HEK293T (cell line): ENCODE measurements around the gene ZMYM4.
"Not testable (repeated sequence)": the region's sequence is repeated elsewhere in the genome, so short reads cannot be mapped to it uniquely, and the experiment has no call there.

ENCODE experiments used
- CTCF ChIA-PET: fragments of 350-600 bp; formaldehyde crosslinking; extraction: SDS; loops from one replicate; lab custom pipeline; 2021; ENCODE audit warnings: antibody characterized with exemption, inconsistent platforms; lab: Yijun Ruan, JAX
- POLR2A ChIA-PET: fragments of 350-600 bp; formaldehyde crosslinking; extraction: SDS; loops from one replicate; lab custom pipeline; 2020; ENCODE audit warnings: antibody characterized with exemption, inconsistent platforms; lab: Yijun Ruan, JAX
- DNase-seq: peaks from one replicate; pipeline ENCODE4 v3.0.0; 2012; ENCODE audit warnings: mixed read lengths; ENCODE audit errors: extremely low spot score
- ARNT ChIP-seq: fragments of 450-650 bp; IDR thresholded peaks from 2 replicates; pipeline ENCODE4 v1.6.1; 2017; ENCODE audit warnings: mild to moderate bottlenecking
- BHLHE40 ChIP-seq: fragments of 450-650 bp; IDR thresholded peaks from 2 replicates; pipeline ENCODE4 v1.6.1; 2016; ENCODE audit warnings: mild to moderate bottlenecking, moderate library complexity, borderline replicate concordance
- CTBP1 ChIP-seq: fragments of 450-650 bp; IDR thresholded peaks from 2 replicates; pipeline ENCODE4 v1.6.1; 2016; ENCODE audit warnings: borderline replicate concordance
- ELF4 ChIP-seq: fragments of 450-650 bp; IDR thresholded peaks from 2 replicates; pipeline ENCODE4 v1.6.1; 2017; ENCODE audit warnings: antibody characterized with exemption
- FOXA1 ChIP-seq: fragments of 450-650 bp; IDR thresholded peaks from 2 replicates; pipeline ENCODE4 v1.6.1; 2016; ENCODE audit warnings: mild to moderate bottlenecking
- FOXK2 ChIP-seq: fragments of 450-650 bp; IDR thresholded peaks from 2 replicates; pipeline ENCODE4 v1.6.1; 2016; ENCODE audit warnings: mild to moderate bottlenecking
- FOXM1 ChIP-seq: fragments of 450-650 bp; IDR thresholded peaks from 2 replicates; pipeline ENCODE4 v1.6.1; 2017; ENCODE audit warnings: mild to moderate bottlenecking, borderline replicate concordance
- HDGF ChIP-seq: fragments of 450-650 bp; IDR thresholded peaks from 2 replicates; pipeline ENCODE4 v1.6.1; 2017; ENCODE audit warnings: antibody characterized with exemption, borderline replicate concordance
- L3MBTL2 ChIP-seq: fragments of 450-650 bp; conservative IDR thresholded peaks from 2 replicates; pipeline ENCODE4 v1.6.1; 2016; ENCODE audit warnings: mild to moderate bottlenecking
- LEF1 ChIP-seq: fragments of 450-650 bp; IDR thresholded peaks from 2 replicates; pipeline ENCODE4 v1.6.1; 2017; ENCODE audit warnings: mild to moderate bottlenecking, borderline replicate concordance
- NFRKB ChIP-seq: fragments of 450-650 bp; IDR thresholded peaks from 2 replicates; pipeline ENCODE4 v1.6.1; 2016; ENCODE audit warnings: mild to moderate bottlenecking, moderate library complexity
- SP1 ChIP-seq: fragments of 450-650 bp; IDR thresholded peaks from 2 replicates; pipeline ENCODE4 v1.6.1; 2017
- SUZ12 ChIP-seq: fragments of 450-650 bp; IDR thresholded peaks from 2 replicates; pipeline ENCODE4 v1.6.1; 2016; ENCODE audit warnings: mild to moderate bottlenecking
- TARDBP ChIP-seq: fragments of 450-650 bp; IDR thresholded peaks from 2 replicates; pipeline ENCODE4 v1.6.1; 2016
- ZNF384 ChIP-seq: fragments of 450-650 bp; IDR thresholded peaks from 2 replicates; pipeline ENCODE4 v1.6.1; 2016
- TF ChIP-seq, protein P1 (sequence below): fragments of 450-650 bp; IDR thresholded peaks from 2 replicates; pipeline ENCODE4 v1.6.1; 2016

ZMYM4 gene

DNA sequence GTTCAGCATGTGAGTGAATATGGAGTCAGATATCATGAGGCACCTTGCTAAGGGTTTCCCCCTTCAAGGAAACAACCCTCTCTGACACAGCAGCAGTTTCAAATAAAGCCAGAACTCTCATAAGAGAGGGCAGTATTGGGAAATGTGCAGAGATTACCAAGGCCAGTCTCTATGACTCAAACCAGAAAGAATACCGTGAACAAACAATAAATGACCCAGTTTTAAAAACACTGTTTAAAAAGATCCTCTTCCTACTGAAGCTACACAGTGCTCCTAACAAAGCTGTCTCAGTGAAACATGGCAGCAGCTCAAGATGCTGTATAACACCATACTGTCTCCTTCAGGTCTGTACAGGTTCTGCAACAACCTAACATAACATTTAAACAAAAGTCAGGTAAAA lies 186.1 kb downstream of the ZMYM4 start:
- CTCF ChIA-PET: interaction anchor here (0.9 to 1.4 kb wide), 3 partner anchors 19 to 113 kb away, joined by 4 read pairs; no protein-coding TSS in a partner anchor
- DNase-seq: no peak
- POLR2A ChIA-PET: no interaction called here
- TF ChIP-seq ZNF384 (no peak), ARNT (no peak), SUZ12 (no peak), ELF4 (no peak), TARDBP (no peak), FOXA1 (no peak), NFRKB (no peak), L3MBTL2 (no peak), FOXM1 (no peak), HDGF (no peak), LEF1 (no peak), BHLHE40 (no peak), FOXK2 (no peak), CTBP1 (no peak), SP1 (no peak)
- TF ChIP-seq, protein P1, sequence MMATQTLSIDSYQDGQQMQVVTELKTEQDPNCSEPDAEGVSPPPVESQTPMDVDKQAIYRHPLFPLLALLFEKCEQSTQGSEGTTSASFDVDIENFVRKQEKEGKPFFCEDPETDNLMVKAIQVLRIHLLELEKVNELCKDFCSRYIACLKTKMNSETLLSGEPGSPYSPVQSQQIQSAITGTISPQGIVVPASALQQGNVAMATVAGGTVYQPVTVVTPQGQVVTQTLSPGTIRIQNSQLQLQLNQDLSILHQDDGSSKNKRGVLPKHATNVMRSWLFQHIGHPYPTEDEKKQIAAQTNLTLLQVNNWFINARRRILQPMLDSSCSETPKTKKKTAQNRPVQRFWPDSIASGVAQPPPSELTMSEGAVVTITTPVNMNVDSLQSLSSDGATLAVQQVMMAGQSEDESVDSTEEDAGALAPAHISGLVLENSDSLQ: no peak

DNA sequence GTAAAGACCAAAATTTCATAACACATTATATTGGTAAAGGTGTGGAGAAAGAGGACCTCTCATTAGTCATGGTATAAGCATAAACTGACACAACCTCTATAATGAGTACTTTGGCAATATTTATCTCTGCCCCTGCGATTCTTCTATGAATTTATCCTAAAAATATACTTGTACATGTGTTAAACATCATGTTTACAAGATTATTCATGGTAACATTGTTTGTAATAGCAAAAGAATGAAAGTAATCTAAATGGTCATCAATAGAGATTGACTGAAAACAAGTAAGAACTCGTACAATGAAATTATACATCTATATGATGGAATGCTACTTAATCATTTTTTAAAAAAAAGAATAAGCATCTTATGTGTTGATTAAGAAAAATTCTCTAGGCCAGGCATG lies 192.3 kb downstream of the ZMYM4 start:
- POLR2A ChIA-PET: no interaction called here
- TF ChIP-seq SUZ12 (no peak), FOXK2 (no peak), BHLHE40 (no peak), ZNF384 (no peak), ELF4 (no peak), NFRKB (no peak), TARDBP (no peak), FOXA1 (no peak), FOXM1 (no peak), ARNT (no peak), LEF1 (no peak), CTBP1 (no peak), SP1 (no peak), HDGF (no peak), L3MBTL2 (no peak)
- TF ChIP-seq, protein P1: no peak
- no peak for DNase-seq
- CTCF ChIA-PET: interaction anchor here (0.9 kb wide), 1 partner anchor 10 kb away, joined by 3 read pairs; no protein-coding TSS in a partner anchor

DNA sequence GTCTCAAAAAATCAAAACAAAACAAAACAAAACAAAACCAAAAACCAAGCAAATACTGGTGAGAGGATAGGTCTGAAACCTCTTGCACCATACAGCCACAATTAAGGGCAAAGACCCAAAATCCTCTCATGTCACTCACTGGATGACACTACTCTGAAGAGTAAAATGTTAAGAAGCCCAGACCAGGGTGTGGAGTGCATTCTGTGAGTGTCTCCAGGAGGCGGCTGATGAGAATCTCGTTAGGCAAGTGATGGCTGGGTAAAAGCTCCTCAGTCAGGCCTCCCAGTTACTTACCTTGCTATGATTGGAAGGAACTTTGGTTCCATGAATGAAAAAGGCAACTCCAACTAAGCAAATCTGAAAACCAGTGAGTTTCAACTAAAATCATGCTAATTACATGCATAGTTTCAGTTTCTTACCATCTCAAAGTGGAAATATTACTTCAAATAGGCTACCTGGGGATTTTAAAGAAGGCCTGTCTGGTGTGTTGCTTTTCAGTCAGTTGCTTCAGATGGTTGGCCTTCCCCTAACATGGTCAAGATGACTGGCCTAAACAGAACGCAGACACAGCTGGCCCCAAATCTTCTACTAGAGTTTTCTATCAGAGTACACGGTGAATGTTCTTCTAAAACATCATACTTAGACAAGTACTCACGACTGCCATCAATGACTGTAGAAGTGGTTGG lies 193.6 kb downstream of the ZMYM4 start:
- TF ChIP-seq ELF4: no peak
- no peak for TF ChIP-seq TARDBP
- TF ChIP-seq L3MBTL2: no peak
- TF ChIP-seq SP1: no peak
- no peak for TF ChIP-seq LEF1
- TF ChIP-seq FOXM1: no peak
- TF ChIP-seq CTBP1: no peak
- no peak for TF ChIP-seq SUZ12
- TF ChIP-seq HDGF: no peak
- no peak for TF ChIP-seq FOXA1
- TF ChIP-seq, protein P1: no peak
- POLR2A ChIA-PET: no interaction called here
- CTCF ChIA-PET: no interaction called here
- no peak for DNase-seq

DNA sequence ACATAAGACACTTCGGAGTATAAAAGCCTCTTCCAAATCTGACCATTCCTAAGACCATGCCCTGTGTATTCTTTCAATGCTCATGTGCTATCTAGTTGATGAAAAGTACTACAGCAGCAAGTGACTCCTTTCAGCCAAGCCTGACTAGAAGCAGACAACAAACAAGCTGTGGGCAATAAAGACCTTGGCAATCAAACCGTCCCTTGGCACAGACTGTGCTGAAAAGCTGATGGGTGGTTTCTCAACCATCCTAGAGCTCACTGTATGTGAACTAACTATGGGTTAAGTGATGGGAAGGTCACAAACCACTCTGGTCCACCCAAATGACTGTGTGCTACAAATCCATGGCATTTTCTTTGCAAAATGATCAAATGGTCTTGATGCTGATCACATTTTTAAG lies 194.7 kb downstream of the ZMYM4 start:
- POLR2A ChIA-PET: interaction anchor here (1.0 kb wide), 1 partner anchor 93 kb away, joined by 3 read pairs; no protein-coding TSS in a partner anchor
- CTCF ChIA-PET: no interaction called here
- TF ChIP-seq LEF1: no peak
- TF ChIP-seq FOXM1: no peak
- TF ChIP-seq BHLHE40: no peak
- TF ChIP-seq HDGF: no peak
- no peak for TF ChIP-seq CTBP1
- no peak for DNase-seq

DNA sequence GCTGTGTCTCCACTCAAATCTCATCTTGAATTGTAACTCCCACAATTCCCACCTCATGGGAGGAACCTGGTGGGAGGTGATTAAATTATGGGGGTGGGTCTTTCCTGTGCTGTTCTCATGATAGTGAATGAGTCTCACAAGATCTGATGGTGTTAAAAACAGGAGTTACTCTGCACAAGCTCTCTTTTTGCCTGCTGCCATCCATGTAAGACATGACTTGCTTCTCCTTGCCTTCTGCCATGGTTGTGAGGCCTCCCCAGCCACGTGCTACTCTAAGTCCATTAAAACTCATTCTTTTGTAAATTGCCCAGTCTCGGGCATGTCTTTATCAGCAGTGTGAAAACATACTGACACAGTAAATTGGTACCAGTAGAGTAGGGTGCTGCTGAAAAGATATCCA lies 195.2 kb downstream of the ZMYM4 start:
- CTCF ChIA-PET, DNase-seq: not testable (repeated sequence)
- POLR2A ChIA-PET: interaction anchor here (1.0 kb wide), 1 partner anchor 93 kb away, joined by 3 read pairs; no protein-coding TSS in a partner anchor

DNA sequence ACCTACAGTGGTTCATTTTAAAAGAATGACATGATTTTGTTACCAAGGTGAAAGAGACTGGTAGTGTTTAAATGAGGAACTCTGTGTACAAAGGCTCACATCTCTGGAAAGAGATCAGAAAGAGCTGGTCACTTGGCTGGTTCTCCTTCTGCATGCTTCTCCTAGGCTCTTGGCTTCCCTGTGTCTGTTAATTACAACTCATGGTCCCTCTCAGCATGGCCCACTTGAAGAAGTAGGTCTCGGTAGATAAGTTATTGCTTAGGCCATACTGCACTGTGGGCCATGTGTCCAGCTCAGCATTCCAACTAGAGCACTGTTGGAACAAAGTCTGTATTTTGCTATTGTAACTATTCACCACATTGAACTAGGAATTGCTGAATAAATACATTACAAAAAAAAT lies 197.6 kb downstream of the ZMYM4 start:
- CTCF ChIA-PET: no interaction called here

More for the DNA sequence above, 197.6 kb downstream of the ZMYM4 start:
- TF ChIP-seq NFRKB (no peak), LEF1 (no peak), FOXA1 (no peak), TARDBP (no peak), SP1 (no peak), HDGF (no peak), L3MBTL2 (no peak), CTBP1 (no peak), ELF4 (no peak), FOXM1 (no peak), FOXK2 (no peak), BHLHE40 (no peak), SUZ12 (no peak), ARNT (no peak), ZNF384 (no peak)
- TF ChIP-seq, protein P1: no peak
- no peak for DNase-seq
- POLR2A ChIA-PET: no interaction called here
